NCI-H2196 treated with DMSO at 0.1 percent for 48 hours (cell line): ENCODE data around the gene RNF217.

Experiments used
- DNase-seq: peaks from one replicate; lab custom pipeline; 2025; ENCODE audit not compliant: unreplicated experiment; lab: John Stamatoyannopoulos, UW

RNF217 gene

DNA sequence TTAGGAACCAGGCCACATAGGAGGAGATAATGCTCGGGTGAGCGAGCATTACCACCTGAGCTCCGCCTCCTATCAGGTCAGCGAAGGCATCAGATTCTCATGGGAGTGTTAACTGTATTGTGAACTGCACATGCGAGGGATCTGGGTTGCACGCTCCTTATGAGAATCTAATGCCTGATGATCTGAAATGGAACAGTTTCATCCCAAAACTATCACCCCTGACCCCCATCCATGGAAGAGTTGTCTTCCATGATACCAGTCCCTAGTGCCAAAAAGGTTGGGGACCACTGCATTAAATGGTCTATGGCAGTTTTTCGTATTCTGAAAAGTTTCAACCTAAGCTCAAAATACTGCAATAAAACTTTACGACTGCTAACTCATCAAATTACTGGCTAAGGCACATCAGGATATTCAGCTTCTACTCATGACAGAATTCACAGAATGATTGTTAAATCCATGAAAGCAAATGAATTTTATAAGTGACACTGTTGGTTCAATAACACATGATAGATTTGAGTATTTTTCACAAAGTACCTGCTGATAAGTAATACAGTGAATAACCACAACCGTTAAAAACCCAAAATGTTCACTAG lies 25.9 kb downstream of the RNF217 start:
- no peak for DNase-seq

GRCh38 chr6:124989136-124989983 lies 27.1 kb downstream of the RNF217 start:
- no peak for DNase-seq

GRCh38 chr6:124990988-124991387 lies 28.8 kb downstream of the RNF217 start:
- no peak for DNase-seq

GRCh38 chr6:124991764-124992295 lies 29.6 kb downstream of the RNF217 start:
- DNase-seq = no peak

GRCh38 chr6:124993327-124993726 lies 31.1 kb downstream of the RNF217 start:
- DNase-seq = no peak

DNA sequence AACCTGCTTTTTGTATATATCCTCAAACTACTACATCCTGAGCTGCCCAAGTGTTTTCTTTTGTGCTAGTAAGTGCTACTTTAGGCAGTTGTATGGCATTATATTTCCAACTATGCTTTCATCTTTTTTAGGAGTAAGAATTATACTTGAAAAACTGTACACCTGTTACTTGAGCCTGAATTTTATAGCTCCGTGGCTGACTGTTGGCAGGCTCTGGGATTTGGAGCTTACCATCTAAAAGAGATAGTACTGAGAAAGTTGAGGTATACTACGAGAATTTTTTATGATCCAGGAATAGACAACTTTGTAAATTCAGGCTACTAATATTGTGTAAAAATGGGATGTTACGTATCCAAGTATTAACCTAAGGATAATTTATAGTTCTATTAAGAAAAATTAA lies 32.4 kb downstream of the RNF217 start:
- no peak for DNase-seq

DNA sequence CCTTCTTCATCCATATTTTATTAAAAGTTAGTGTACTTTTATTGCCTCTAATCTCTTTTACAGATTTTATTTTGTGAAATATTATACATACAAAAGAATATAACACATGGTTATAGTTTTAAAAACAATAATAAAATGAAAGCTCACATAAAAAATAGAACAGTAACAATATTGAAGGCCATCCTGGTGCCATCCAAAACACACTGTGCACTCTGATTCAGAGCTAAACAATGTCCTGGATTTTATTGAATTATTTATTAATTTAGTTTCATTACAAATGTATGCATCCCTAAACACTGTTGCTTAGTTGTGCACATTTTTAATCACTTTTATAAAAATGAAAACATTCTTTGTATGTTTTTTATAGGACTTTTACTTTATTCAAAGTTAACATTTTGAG lies 32.9 kb downstream of the RNF217 start:
- no peak for DNase-seq

GRCh38 chr6:124995645-124996325 lies 33.5 kb downstream of the RNF217 start:
- DNase-seq = no peak

DNA sequence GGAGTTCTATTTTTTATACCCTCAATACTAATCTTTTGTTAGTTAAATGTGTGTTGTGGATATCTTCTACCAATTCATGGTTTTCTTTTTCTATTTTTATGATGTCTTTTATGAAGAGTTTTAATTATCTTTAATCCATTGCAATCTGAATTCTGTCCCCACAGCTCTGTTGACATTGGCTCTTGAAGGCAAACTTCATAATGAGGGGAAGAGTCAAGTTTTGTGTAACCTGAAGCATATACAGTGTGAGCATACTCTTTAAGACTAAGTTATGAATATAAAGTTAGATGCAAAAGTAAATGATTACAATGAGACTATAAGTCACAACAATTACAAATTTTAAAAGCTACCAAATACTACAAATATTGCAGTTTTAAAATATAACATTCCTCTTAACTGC lies 34.2 kb downstream of the RNF217 start:
- no peak for DNase-seq

GRCh38 chr6:124997196-124997875 lies 35.1 kb downstream of the RNF217 start:
- DNase-seq = no peak

DNA sequence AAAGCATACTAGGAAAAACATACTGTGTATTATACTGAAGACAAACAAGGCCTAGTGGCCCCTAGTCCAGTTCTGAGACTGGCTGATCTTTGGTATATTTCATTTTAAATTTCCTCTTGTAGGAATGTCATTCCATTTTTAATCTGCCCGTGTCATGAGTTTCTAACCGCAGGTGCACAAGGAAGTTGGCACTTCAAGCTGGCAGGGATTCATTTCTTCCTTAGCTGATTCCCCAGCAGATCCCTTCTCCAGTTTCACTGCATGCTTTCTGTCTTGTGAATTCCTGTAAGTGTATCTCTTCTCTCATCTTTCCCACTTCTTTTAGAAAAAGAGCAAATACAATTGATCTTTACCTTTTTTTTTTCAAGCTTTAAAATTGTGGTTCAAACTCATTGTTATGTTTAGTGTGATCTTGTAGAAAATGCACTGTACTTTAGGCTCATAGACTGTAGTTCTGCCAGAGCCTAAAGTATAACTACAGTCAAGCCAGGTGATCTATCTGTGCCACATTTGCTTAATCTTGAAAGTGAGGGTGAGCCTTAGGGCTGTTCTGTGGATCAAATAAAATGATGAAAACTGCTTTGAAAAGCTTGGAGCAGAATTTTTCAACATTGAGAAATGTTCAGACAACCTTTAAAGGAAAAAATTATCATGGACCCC lies 37.0 kb downstream of the RNF217 start:
- peak; percentile 15 for DNase-seq

DNA sequence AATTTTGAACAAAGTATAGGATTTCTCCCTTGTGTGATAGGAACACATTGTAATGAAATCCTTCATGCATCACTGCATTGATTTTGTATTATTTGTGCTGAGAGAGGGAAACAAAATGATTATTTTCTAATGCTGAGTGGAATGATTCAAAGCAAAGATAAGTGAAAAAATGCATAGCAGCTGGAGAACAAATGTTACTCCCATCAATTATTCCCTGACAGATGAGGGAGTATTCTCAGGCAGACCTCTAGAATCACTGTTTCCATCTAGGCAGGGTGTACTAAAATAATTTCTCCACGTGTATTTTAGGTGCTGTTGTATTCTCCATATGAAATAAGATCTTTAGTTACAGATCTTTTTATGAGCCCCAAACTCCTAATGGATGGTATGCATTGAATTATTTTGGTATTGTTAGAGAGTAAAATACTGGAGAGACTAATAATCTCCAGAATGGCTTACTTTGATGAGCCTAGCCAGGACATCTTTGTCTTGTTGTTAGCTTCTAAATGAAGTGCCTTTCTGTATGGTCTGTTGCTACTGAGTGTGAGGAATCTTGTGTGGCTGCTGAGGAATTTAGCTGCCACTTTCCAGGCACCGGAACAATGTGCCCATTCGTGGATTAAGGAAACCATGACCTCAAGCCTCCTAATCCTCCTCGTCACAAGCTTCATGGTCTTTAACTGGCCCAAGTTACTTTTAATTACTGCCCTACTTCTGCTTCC lies 39.6 kb downstream of the RNF217 start:
- no peak for DNase-seq

- DNase-seq = no peak
Measured at GRCh38 chr6:125002406-125002741, 40.1 kb downstream of the RNF217 start.

GRCh38 chr6:125003070-125003469 lies 40.8 kb downstream of the RNF217 start:
- DNase-seq = no peak

- DNase-seq = no peak
Measured at GRCh38 chr6:125004198-125004597, 42.0 kb downstream of the RNF217 start.

DNA sequence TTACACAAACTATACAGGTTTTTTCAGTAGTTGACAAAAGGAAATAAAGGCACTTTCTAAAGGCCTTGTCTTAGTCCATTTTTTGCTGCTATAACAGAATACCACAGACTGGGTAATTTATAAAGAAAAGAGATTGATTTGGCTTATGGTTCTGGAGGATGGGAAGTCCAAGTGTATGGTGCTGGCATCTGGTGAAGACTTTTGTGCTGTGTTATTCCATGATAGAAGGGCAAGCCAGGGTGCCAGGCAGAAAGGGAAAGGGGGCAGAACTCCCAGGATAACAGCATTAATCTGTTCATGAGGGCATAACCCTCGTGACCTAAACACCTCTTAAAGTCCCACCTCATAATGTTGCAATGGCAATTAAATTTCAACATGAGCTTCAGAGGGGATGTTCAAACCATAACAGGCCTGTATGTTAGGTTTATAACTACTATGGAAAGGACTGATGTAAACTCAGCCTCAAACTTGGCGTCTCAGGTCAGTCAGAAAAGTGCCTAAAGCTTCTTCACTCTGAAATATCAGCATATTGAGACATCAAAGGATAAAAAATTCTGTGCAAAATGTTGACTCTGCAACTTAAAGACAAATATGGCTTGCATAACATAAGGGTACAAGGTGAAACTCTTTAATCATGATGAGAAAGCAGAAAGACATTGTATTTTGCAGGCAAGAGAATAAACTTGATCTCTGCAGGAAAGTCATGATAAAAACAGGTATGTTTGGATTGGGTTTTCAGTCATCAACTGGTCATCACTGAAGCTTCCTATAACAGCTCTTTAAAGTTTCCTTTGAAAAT lies 42.8 kb downstream of the RNF217 start:
- DNase-seq = no peak

GRCh38 chr6:125008261-125008703 lies 46.0 kb downstream of the RNF217 start:
- DNase-seq = no peak

DNA sequence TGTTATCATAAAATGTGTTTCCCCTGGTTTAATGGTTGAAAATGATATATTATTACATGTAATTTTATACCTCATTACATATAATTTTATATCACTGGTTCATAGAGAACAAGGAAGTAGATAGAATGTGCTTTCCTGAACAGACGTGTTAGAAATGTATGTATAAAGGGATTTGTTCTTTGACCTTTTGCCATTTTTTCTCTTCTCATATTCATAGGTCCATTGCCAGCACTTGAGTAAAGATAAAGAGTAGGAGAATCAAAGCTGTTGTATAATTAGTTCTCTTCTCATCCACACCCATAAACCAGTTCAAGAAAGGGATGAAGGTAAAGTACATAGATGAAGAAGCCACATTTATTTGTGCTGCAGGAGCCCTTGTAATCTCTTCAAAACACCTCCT lies 46.7 kb downstream of the RNF217 start:
- DNase-seq = no peak

DNA sequence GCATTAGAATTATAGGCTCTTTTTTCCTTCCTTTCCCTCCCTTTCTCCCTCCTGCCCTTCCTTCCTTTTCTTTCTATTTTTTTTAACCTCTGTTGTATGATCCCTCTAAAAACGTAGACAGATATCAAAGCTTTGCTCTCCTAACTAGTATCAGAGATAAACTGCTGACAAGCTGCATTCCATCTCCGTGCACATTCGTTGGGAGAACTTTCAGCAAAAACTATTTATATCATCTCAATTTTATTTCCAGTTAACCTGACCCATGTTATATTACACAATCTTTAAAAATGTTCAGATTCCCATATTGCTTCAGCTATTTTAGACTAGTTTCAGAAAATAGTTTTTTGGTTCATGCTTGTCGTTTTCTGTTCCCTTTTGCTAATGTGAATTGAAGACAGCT lies 47.3 kb downstream of the RNF217 start:
- no peak for DNase-seq
